GM12875 (cell line): ENCODE measurements around the gene ERMAP.

Source experiments
- H3K4me3 ChIP-seq: one replicate; pipeline ENCODE4 v1.5.1; 2011; ENCODE audit warnings: low read depth, low read length, control low read depth
- TF ChIP-seq, protein P1 (sequence below): IDR thresholded peaks from 2 replicates; pipeline ENCODE4 v1.5.1; 2011; ENCODE audit warnings: low read depth, mild to moderate bottlenecking, control low read depth, inconsistent platforms, low read length, moderate library complexity, borderline replicate concordance; ENCODE audit not compliant: insufficient read depth

Gene ERMAP

DNA sequence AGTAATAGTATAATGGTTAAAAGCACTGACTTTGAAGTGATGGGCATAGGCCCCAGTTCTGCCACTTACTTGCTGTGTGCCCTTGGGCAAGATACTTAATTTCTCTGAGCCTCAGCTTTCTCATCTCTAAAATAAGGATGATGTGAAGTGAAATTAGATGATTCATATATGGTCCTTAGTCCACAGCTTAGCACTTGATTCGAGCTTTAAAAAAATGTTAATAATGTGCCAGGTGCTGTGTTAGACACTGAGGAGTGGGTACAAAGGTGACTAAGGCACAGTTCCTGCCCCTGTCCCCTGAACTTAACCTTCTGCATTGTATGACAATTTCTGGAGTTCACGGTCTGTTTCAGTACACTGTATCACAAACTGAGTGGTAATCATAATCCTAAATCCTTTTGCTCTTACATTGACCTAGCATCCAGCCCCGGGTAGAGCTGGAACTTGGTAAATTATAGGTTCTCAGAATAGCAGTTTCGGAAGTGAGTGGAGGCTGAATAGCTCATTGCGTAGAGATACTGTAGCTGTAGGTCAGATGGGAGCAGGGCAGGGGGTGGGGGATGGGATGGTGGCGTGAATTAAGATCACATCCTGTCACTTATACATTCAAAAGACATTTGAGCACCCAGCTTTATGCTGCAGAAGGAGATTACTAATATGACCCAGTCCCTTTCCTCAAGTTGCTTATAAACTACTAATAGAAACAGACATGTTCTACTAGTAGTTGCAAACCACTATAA is 31.0 kb downstream of the ERMAP start:
- H3K4me3 ChIP-seq = peak overlapping the region; percentile 68
- TF ChIP-seq, protein P1, sequence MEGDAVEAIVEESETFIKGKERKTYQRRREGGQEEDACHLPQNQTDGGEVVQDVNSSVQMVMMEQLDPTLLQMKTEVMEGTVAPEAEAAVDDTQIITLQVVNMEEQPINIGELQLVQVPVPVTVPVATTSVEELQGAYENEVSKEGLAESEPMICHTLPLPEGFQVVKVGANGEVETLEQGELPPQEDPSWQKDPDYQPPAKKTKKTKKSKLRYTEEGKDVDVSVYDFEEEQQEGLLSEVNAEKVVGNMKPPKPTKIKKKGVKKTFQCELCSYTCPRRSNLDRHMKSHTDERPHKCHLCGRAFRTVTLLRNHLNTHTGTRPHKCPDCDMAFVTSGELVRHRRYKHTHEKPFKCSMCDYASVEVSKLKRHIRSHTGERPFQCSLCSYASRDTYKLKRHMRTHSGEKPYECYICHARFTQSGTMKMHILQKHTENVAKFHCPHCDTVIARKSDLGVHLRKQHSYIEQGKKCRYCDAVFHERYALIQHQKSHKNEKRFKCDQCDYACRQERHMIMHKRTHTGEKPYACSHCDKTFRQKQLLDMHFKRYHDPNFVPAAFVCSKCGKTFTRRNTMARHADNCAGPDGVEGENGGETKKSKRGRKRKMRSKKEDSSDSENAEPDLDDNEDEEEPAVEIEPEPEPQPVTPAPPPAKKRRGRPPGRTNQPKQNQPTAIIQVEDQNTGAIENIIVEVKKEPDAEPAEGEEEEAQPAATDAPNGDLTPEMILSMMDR = no peak

DNA sequence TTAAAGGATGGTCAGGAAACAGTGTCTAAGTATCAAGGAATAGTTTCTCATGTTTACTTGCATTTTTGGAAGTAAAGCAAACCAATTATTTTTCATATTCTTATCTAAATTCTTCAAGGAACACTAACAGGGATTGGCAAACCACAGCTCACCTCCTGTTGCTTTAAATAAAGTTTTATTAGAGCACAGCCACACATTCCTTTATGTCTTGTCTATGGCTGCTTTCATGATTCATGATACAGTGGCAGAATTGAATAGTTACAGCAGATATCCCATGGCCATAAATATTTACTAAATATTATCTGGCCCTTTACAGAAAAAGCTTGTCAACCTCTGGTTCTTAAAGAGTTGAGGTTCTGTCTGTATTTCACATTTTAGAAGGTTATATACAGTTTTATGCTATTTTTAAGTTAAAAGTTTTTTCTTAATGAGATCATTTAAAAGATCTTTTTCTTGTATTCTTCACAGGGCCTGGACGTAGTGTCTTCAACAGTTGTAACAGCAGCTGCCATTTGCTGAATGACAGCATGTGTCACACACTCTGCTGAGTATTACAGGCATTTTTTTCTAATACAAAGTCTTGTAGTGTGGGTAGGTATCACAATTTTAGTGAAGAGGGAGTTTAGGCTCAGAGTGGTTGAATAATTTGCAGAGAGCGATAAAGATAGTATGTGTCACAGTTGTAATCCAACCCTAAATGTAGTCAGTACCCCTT is 32.1 kb downstream of the ERMAP start:
- no peak overlapping the region for H3K4me3 ChIP-seq
- TF ChIP-seq, protein P1 = no peak

DNA sequence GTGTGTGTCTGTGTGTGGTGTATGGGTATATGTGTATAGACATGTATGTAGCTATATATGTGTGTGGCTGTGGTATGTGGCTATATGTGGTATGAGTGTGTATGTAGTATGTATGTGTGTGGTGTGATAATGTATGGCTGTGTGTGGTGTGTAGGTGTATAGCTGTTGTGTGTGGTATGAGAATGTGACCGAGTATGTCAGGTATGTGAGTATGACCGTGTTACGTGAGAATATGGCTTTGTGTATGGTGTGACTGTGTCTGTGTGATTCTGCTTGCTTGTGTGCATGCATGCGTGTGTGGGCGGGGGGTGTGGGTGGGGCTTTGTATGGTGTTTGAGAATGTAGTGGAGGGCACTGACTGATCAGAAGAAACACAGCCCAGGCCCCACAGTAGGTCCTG is 33.0 kb downstream of the ERMAP start:
- TF ChIP-seq, protein P1 = no peak
- H3K4me3 ChIP-seq = no peak overlapping the region

DNA sequence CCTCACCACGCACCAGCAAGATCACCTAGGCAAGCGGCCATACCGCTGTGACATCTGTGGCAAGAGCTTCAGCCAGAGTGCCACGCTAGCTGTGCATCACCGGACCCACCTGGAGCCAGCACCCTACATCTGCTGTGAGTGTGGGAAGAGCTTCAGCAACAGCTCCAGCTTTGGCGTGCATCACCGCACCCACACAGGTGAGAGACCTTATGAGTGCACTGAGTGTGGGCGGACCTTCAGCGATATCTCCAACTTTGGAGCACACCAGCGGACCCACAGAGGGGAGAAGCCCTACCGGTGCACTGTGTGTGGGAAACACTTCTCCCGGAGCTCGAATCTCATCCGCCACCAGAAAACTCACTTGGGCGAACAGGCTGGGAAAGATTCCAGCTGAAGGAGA is 34.5 kb downstream of the ERMAP start:
- TF ChIP-seq, protein P1 = no peak
- no peak overlapping the region for H3K4me3 ChIP-seq

DNA sequence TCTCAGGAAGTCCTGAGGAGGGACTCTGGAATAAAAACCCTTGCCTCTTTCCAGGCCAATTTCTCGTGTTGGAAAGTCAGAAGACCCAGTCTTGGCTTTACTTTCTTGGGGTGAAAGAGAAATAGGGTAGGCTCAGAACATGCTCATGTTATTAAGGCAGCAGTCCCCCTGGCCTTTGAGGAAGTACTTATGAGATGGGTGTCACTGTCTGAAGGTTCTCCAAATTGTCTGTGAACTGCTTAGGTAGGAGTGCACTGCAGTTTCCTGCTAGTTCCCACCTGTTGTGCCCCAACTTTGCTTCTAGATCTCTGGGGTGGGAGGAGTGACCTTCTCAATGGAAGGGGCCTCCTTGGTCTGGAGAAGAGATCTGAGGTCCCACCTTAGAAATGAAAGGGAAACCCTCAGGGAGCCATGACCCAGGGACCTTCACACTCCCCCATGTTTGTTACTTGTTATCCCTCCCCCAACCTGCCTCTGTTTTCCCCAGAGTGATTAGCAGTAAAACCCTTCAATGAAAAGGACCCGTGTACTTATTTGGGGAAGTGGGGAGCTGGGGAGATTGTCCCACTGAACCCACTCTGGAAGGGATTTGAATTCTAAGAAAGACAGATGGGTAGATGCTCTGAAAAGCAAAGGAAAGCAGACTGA is 35.2 kb downstream of the ERMAP start:
- TF ChIP-seq, protein P1 = no peak
- H3K4me3 ChIP-seq = no peak overlapping the region

DNA sequence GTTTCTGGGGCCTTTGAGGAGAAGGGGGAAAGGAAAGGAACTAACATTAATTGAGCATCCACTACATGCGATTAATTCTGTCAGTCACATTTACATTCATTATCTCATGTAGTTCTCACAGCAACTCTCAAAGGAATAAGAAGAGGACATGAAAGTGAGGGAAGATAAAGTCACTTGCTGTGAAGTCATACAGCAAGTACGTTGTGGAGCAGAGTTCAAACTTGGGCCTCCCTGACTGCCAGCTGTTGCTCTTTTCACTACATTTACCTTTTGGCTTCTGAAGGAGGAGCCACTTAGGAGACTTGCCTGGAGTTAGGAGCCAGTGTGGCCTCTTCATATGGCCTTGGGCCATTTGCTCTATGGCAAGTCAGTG is 35.7 kb downstream of the ERMAP start:
- TF ChIP-seq, protein P1 = no peak
- H3K4me3 ChIP-seq = no peak overlapping the region
